HG02623 (cell line): ENCODE measurements around the gene APLNR.
"Not testable (repeated sequence)": the region's sequence is repeated elsewhere in the genome, so short reads cannot be mapped to it uniquely, and the experiment has no call there.

Experiments used
- ATAC-seq: cut with Tn5 transposase; IDR thresholded peaks from one replicate; pipeline ENCODE4 v1.9.1; 2021; ENCODE audit warnings: moderate library complexity; ENCODE audit not compliant: unreplicated experiment

Gene APLNR

GRCh38 chr11:57237204-57237681, at the start of gene APLNR:
TSS of gene APLNR (minus strand) at chr11:57237250. CDS start at chr11:57237004, 246 bp downstream.
- ATAC-seq = no peak

GRCh38 chr11:57283231-57283990, 46.4 kb upstream of the APLNR start:
- no peak for ATAC-seq

DNA sequence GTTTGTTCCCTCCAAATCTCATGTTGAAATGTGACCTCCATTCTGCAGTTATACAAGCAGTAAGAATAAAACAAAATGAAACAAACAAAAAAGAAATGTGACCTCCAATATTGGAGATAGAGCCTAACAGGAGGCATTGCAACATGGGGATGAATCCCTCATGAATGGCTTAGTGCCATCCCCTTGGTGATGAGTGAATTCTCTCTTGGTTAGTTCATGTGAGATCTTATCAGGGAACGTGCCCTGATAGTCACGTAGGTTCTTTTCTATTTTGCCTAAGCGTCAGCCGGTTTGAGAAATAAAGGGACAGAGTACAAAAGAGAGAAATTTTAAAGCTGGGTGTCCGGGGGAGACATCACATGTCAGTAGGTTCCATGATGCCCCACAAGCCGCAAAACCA, 44.5 kb upstream of the APLNR start:
- not testable (repeated sequence) for ATAC-seq

DNA sequence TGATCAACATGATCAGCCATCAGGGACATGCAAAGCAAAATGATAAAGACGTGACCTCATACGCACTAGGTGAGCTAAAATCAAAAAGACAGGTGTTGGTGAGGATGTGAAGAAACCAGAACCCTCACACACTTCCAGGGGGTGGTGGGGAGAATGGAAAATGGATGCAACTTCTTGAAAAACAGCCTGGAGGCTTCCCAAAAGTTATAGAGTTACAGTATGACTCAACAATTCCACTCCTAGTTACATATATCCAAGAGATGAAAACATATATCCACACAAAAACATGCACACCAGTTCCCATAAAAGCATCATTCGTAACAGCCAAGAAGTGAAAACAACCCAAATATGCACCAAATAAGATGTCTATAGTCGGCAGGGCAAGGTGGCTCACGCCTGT, 42.1 kb upstream of the APLNR start:
- no peak for ATAC-seq

DNA sequence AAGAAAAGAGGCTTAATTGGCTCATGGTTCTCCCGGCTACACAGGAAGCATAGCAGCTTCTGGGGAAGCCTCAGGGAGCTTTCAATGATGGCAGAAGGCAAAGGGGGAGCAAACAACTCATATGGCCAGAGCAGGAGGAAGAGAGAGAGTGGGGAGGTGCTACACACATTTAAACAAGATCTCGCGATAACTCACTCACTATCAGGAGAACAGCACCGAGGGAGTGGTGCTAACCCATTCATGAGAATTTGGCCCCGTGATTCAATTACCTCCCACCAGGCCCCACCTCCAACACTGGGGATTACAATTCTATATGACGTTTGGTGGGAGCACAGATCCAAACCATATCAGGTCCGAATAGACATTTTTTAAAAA, 41.7 kb upstream of the APLNR start:
- no peak for ATAC-seq

DNA sequence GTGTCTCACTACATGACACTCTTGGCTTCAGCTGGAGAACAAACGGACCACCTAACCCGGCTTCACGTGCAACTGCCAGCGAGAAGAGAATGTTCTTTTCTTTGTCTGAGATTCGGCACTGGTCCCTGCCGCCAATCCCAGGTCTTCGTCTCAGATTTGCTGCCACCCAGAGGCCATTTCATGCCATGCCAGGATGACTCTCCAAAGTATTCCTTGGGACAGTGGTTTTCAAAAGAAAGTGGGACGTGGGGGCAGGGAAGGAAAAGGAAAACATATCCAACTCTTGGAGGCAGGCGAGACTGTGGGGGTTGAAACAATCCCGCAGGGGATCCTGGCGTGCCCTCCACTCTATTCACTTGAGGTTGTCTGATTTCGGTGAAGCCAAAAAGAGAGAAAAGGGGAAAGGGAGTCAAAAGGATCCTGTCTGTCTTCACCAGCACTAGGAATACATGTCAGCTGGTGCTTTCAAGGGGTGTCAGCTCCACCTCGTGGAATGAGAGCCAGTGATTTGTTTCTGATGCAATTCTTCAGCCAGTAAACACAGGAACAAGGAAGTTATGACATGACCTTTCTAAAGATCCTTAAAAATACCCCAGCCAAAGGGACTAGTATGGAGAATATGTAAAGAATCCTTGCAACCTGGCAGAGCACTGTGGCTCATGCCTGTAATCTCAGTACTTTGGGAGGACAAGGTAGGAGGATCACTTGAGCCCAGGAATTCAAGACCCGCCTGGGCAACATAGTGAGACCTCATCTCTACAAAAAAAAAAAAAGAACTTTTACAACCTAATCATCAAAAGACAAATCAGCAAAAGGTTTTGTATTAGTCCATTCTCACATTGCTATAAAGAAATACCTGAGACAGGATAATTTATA, 41.0 kb upstream of the APLNR start:
- ATAC-seq = no peak

- ATAC-seq = no peak
These were observed 40.1 kb upstream of the APLNR start for GRCh38 chr11:57276971-57277675.

DNA sequence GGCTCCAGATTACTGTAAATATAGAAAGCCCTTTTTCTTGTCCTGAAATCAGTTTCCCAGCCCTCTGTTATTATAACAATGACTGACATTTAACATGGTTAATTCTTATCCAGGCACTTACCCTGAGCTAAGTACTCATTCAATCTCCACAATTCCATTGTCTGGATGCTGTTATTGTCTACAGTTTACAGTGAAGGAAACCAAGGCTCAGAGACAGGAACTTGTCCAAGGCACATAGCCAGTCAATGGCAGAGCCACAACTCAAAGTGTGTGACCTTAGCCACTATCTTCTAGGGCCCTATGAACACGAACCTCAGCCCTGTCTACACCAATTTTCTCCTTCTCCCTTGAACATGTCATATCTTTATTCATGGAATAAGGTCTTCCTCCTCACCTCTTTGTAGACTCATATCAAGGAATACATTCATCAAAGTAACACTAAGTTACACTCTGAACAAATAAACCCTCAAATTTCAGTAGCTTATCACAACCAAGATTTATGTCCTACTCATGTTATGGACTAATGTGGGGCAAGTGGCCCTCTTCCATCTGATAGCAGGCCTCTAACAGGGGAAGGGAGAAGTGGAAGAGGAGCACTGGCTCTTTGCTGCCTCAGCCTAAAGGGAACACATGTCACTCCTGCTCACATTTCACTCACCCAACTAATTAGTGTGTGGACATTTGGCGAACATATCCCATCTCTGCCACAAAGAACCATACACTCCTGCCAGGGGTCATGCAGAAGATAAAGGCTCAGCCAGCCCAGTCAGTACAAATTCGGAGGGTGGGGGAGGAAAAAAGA, 39.3 kb upstream of the APLNR start:
- no peak for ATAC-seq

DNA sequence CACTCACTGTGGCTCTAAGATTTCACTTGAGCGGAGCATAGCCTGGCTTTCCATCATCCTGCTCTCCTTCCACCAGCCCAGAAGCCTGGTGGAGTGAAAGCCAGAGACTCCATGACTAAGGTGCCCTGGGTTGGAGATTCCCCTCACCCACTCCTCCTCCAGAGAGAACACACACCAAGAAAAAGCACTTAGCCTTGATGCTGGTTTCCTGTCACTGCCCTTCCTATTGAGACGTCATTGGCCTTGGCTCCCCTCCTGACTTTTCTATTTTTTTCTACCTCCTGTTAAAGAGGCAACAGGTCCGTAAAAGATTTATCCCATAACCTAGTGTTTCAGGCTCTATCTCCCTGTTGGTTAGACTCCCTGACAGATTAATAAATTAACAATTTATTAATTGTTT, 38.5 kb upstream of the APLNR start:
- no peak for ATAC-seq

GRCh38 chr11:57274904-57275498, 38.0 kb upstream of the APLNR start:
- ATAC-seq = no peak

DNA sequence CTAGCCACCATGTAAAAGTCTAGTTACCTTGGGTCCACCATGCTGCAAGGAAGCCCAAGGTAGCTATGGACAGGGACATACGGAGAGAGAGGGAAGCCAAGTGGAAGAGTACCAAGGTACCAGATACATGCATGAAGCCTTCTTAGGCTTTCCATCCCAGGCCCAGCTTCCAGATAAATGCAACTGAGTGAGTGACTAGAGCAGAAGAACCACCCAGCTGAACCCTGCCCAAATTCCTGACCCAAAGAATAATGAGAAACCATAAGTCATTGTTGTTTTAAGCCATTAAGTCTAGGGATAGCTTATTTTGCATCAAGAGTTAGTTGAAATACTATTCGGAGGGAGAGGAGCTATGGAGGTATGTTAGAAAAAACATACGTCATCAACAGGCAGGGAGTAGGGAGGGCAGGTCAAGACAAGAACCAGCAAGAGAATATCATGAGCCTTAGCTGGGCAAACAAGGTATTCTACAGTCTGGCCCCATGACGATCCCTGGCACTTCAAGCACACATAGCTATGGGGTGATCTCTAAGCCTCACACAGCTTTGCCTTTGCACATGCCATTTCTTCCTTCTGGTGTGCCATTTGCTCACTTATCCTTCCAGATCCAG, 36.5 kb upstream of the APLNR start:
- ATAC-seq = no peak

DNA sequence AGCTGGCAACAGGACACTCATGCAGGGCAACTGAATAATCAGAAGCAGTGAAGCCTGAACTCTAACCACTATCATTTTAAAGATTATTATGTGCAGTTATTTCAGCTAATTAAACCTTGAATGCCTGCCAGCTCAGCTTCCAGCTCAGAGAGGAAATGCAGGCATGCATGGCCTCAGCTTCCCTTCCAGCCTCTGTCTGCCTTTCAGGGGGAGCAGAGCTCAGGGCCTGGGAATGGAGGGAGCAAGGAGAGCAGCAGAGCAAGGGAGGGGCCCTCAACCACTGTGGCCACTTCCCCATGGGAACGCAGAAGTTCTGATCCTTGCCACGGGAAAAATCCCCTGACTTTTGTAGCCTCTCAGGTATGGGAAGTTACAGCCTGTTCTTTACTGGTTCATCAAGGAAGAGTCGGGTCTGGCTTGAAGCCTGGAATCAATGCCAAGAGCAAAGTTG, 32.5 kb upstream of the APLNR start:
- no peak for ATAC-seq

DNA sequence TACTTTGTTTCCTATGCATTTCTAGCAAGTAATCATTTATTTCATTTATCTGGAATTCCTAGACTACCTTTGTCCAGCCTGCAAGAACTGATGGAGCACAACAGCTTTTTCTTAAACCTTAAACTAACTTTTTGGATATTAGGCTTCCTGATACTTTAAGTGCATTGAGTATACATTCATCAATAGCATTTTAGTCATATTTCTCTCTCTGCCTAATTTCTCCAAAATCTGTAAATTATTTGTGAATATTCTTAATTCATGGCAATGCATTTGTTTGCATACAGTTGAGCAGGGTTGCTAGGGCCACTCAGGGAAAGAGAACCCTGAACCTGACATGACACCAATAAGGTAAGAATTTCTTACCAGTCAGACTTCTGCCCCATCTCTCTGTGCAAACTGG, 29.1 kb upstream of the APLNR start:
- no peak for ATAC-seq

GRCh38 chr11:57263351-57263750, 26.3 kb upstream of the APLNR start:
- no peak for ATAC-seq

GRCh38 chr11:57262157-57262556, 25.1 kb upstream of the APLNR start:
- no peak for ATAC-seq

- no peak for ATAC-seq
These were observed 24.1 kb upstream of the APLNR start for GRCh38 chr11:57260937-57261783.

- ATAC-seq = no peak
These were observed 19.1 kb upstream of the APLNR start for GRCh38 chr11:57256119-57256518.

DNA sequence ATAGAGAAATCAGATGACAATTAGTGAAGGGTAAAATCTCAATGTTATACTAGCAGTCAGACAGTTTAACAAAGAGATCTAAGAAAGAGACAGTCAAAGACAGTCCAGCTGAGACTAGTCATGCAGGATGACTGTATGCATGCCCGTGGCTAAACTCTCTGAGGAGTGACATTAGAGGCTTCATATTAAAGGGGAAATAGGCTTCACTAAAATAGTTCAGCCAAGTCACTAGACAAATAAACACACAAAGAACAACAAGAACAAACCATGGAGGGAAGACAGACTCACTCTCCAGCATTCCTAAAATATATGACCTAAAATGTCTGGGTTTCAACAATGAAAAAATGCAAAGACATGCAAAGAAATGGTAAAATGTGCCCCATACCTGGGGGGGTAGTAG, 18.6 kb upstream of the APLNR start:
- ATAC-seq = no peak

DNA sequence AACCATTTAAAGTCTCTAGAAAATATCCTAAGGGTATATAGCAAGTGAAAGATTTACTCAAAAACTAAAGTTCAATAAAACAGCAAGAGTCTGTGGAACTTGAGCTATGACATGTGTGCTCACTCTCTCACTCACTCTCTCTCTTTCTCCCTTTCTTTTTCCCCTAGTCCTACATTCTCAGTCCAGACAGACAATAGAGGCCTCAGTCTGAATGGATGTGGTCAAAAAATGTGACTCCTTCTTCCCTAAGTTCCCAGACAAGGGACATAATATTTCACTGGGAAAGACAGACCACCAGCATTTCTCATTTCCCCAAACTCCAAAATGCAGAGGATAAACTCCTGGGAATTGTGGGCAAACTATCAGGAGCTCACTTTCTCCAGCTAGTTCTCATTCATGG, 17.6 kb upstream of the APLNR start:
- no peak for ATAC-seq
